IMR-90 (cell line): Measurements from ENCODE around the gene KLF11. TPM values are rescaled to one million over a fixed set of nuclear protein-coding genes. Genes with fewer than 3 reads are reported as not detected.

Source experiments
- ATAC-seq: fragments of 200-7000 bp; cut with Tn5 transposase; 2 replicates; pipeline ENCODE4 v1.9.1; 2020; ENCODE audit warnings: low read depth, mild to moderate bottlenecking, moderate library complexity
- BruUV-seq: library from RNA; stranded (reverse); fragments of 400-500 nt; replicated peaks from 2 replicates; lab custom pipeline; 2021; lab: Mats Ljungman, UMichigan
- CTCF ChIA-PET: fragments of 300-600 bp; formaldehyde crosslinking; extraction: SDS; loops from one replicate; lab custom pipeline; 2021; ENCODE audit warnings: antibody characterized with exemption; lab: Yijun Ruan, JAX
- POLR2A ChIA-PET: fragments of 300-600 bp; sonication (Branson Sonifier 250); formaldehyde crosslinking; loops from one replicate; lab custom pipeline; 2022; ENCODE audit warnings: antibody characterized with exemption; ENCODE audit not compliant: unreplicated experiment; lab: Charles Lee
- DNase-seq: peaks from one replicate; pipeline ENCODE4 v3.0.0; 2013
- H2AFZ ChIP-seq: replicated peaks from 2 replicates; pipeline ENCODE3; 2013; ENCODE audit warnings: low read length, mild to moderate bottlenecking; ENCODE audit not compliant: poor library complexity
- H2AK5ac ChIP-seq: 2 replicates; pipeline ENCODE4 v1.6.1; 2013; ENCODE audit warnings: low read depth, low read length, inconsistent platforms
- H2AK9ac ChIP-seq: replicated peaks from 2 replicates; pipeline ENCODE3; 2013; ENCODE audit warnings: mild to moderate bottlenecking, low read depth, low read length, moderate library complexity; ENCODE audit not compliant: poor library complexity
- H2BK120ac ChIP-seq: 2 replicates; pipeline ENCODE4 v1.6.1; 2013; ENCODE audit warnings: low read depth, low read length, inconsistent platforms
- H2BK15ac ChIP-seq: 3 replicates; pipeline ENCODE4 v1.6.1; 2013; ENCODE audit warnings: low read depth, low read length, inconsistent platforms
- H2BK20ac ChIP-seq: 2 replicates; pipeline ENCODE4 v1.6.1; 2013; ENCODE audit warnings: low read depth, mild to moderate bottlenecking, inconsistent platforms, low read length, moderate library complexity
- H2BK5ac ChIP-seq: 2 replicates; pipeline ENCODE4 v1.6.1; 2013; ENCODE audit warnings: mild to moderate bottlenecking, low read depth, low read length, inconsistent platforms; ENCODE audit not compliant: poor library complexity, severe bottlenecking
- H3K14ac ChIP-seq: replicated peaks from 2 replicates; pipeline ENCODE4 v1.6.1; 2013; ENCODE audit warnings: low read depth, low read length, inconsistent platforms
- H3K18ac ChIP-seq: 2 replicates; pipeline ENCODE4 v1.6.1; 2013; ENCODE audit warnings: low read depth, low read length, control low read depth
- H3K23ac ChIP-seq: 2 replicates; pipeline ENCODE4 v1.6.1; 2013; ENCODE audit warnings: low read depth, low read length, inconsistent platforms
- H3K27ac ChIP-seq: 2 replicates; pipeline ENCODE4 v1.5.1; 2013; ENCODE audit warnings: mild to moderate bottlenecking, control low read depth, low read length; ENCODE audit not compliant: insufficient read depth
- H3K27me3 ChIP-seq: 2 replicates; pipeline ENCODE4 v1.6.1; 2013; ENCODE audit warnings: low read length; ENCODE audit not compliant: control insufficient read depth, insufficient read depth
- H3K36me3 ChIP-seq: 2 replicates; pipeline ENCODE4 v1.6.1; 2013; ENCODE audit warnings: low read length, mixed read lengths; ENCODE audit not compliant: control insufficient read depth, insufficient read depth
- H3K4ac ChIP-seq: 2 replicates; pipeline ENCODE4 v1.6.1; 2013; ENCODE audit warnings: low read depth, low read length, inconsistent platforms
- H3K4me1 ChIP-seq: 2 replicates; pipeline ENCODE4 v1.6.1; 2013; ENCODE audit warnings: low read length, mixed read lengths; ENCODE audit not compliant: control insufficient read depth, insufficient read depth
- H3K4me2 ChIP-seq: 2 replicates; pipeline ENCODE4 v1.6.1; 2013; ENCODE audit warnings: low read depth, mild to moderate bottlenecking, control low read depth, low read length, moderate library complexity
- H3K4me3 ChIP-seq: 2 replicates; pipeline ENCODE4 v1.5.1; 2013; ENCODE audit warnings: low read depth, mild to moderate bottlenecking, control low read depth, low read length, moderate library complexity; ENCODE audit not compliant: insufficient read depth
- H3K56ac ChIP-seq: 2 replicates; pipeline ENCODE4 v1.6.1; 2013; ENCODE audit warnings: low read length, inconsistent platforms; ENCODE audit not compliant: insufficient read depth; ENCODE audit errors: extremely low read depth
- H3K79me1 ChIP-seq, 2 experiments: 2 replicates each; pipeline ENCODE4 v1.6.1; 2013; ENCODE audit warnings: low read length in 2 of 2, inconsistent platforms in 1 of 2, low read depth in 1 of 2
- H3K9ac ChIP-seq: 2 replicates; pipeline ENCODE4 v1.6.1; 2013; ENCODE audit warnings: low read depth, low read length, control low read depth
- H3K9me1 ChIP-seq: 2 replicates; pipeline ENCODE4 v1.6.1; 2013; ENCODE audit warnings: low read length, inconsistent platforms; ENCODE audit not compliant: insufficient read depth
- H3K9me3 ChIP-seq: 2 replicates; pipeline ENCODE4 v1.6.1; 2013; ENCODE audit warnings: low read length; ENCODE audit not compliant: control insufficient read depth, insufficient read depth
- H4K20me1 ChIP-seq: 2 replicates; pipeline ENCODE4 v1.6.1; 2013; ENCODE audit warnings: low read length, inconsistent platforms; ENCODE audit not compliant: insufficient read depth
- H4K5ac ChIP-seq: 2 replicates; pipeline ENCODE4 v1.6.1; 2013; ENCODE audit warnings: mild to moderate bottlenecking, low read depth, low read length, control low read depth
- H4K8ac ChIP-seq, 2 experiments: 2 replicates each; pipeline ENCODE4 v1.6.1; 2013; ENCODE audit warnings: low read depth in 2 of 2, low read length in 2 of 2, control low read depth in 1 of 2, inconsistent platforms in 1 of 2
- H4K91ac ChIP-seq: 2 replicates; pipeline ENCODE4 v1.6.1; 2013; ENCODE audit warnings: low read depth, low read length, inconsistent platforms; ENCODE audit not compliant: insufficient read depth
- BHLHE40 ChIP-seq: fragments of 150-350 bp; IDR thresholded peaks from 2 replicates; pipeline ENCODE4 v1.6.1; 2016; ENCODE audit warnings: mild to moderate bottlenecking, low read depth, low read length
- FOS ChIP-seq: fragments of 150-350 bp; IDR thresholded peaks from 2 replicates; pipeline ENCODE4 v1.6.1; 2016; ENCODE audit warnings: low read depth, low read length
- RCOR1 ChIP-seq: IDR thresholded peaks from 2 replicates; pipeline ENCODE4 v1.6.1; 2012; ENCODE audit warnings: mild to moderate bottlenecking, low read length, improper control_type of control experiment; ENCODE audit not compliant: insufficient replicate concordance
- RFX5 ChIP-seq: IDR thresholded peaks from 2 replicates; pipeline ENCODE4 v1.8.0; 2012; ENCODE audit warnings: low read depth, mild to moderate bottlenecking, low read length, moderate library complexity
- WGBS, 2 experiments: methylation state at CpG; one replicate each; pipeline versions ENCODE4 v1.1.5 to v1.1.7; 2013; ENCODE audit warnings: missing lambda C conversion rate in 2 of 2; ENCODE audit not compliant: insufficient read length in 1 of 2; ENCODE audit errors: extremely low coverage in 2 of 2; 5-methylcytosine and 5-hydroxymethylcytosine counted together
- dilution Hi-C: fragments of 300-500 bp; cut with HindIII; formaldehyde crosslinking; loops from one replicate; pipeline ENCODE4 v1.14.3; 2018; ENCODE audit warnings: low sequenced_read_pairs; ENCODE audit not compliant: unreplicated experiment
- in situ Hi-C: fragments of 300-500 bp; cut with MboI; formaldehyde crosslinking; loops from 3 replicates; pipeline ENCODE4 v1.14.3; 2019; ENCODE audit warnings: low sequenced_read_pairs, inconsistent platforms, mixed read lengths
- intact Hi-C: fragments of 100-400 bp; cut with micrococcal nuclease; formaldehyde crosslinking; loops from 2 replicates; pipeline ENCODE4 v1.10.0; 2022
- polyA plus RNA-seq, 3 experiments: library from polyadenylated mRNA; depleted of rRNA; stranded (reverse); fragments of >200 nt; gene quantifications; 2 replicates each; pipeline ENCODE4 v1.2.3, GENCODE V29; 2012; ENCODE audit warnings: low replicate concordance in 1 of 3
- total RNA-seq: library from RNA; depleted of rRNA; stranded (reverse); fragments of >200 nt; gene quantifications from 2 replicates; pipeline ENCODE4 v1.2.3, GENCODE V29; 2012
- TF ChIP-seq, protein P1 (sequence below): conservative IDR thresholded peaks from 2 replicates; pipeline ENCODE4 v1.5.1; 2012; ENCODE audit warnings: mild to moderate bottlenecking, low read depth, low read length, improper control_type of control experiment

Gene KLF11
- total and polyA plus RNA-seq, 2 of the 4 experiments (the other 2 are of a cell fraction), result 2.0 to 2.4 TPM

DNA sequence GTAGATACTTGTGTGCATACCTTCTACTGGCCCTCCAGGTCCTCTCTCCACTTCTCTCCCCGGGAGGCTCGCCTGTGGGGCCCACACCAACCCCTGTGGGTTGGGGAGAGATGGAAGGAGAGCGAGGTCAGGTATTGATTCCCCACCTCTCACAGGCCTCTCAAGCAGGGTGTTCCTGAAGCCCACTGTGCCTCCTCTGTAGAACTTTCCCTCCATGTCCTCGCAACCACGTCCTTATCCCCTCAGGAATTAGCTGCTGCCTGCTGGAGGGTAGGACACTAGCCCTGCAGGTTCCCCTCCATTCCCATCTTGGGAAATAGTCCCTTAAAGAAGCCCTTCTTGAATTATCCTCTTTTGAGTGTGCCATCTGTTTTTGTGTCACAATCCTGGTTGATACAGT, 38.9 kb upstream of the KLF11 start:
- Histone ChIP-seq H3K4me2 (no peak overlapping the region), H4K91ac (no peak overlapping the region), H3K4me1 (peaks cover 18% of the 10 kb centered on the region), H2AFZ (no peak overlapping the region), H3K14ac (no peak overlapping the region), H4K20me1 (no peaks in the 10 kb centered on the region), H2AK9ac (no peak overlapping the region), H3K79me1 (no peaks in the 10 kb centered on the region), H3K27ac (no peak overlapping the region), H3K9me1 (peaks cover 4% of the 10 kb centered on the region; the same call in 1 of the 2 replicates), H3K23ac (no peak overlapping the region), H3K4me3 (no peak overlapping the region), H3K56ac (no peak overlapping the region), H3K9me3 (no peaks in the 10 kb centered on the region), H2BK120ac (no peak overlapping the region), H3K4ac (no peak overlapping the region), H3K36me3 (no peaks in the 10 kb centered on the region), H2BK5ac (no peak overlapping the region), H3K27me3 (no peaks in the 10 kb centered on the region), H4K8ac (no peak overlapping the region), H4K5ac (no peak overlapping the region), H3K9ac (no peak overlapping the region), H3K18ac (no peak overlapping the region), H2BK15ac (no peak overlapping the region), H2AK5ac (no peak overlapping the region), H2BK20ac (no peak overlapping the region)
- dilution Hi-C loops, result no loop called here
- intact Hi-C loops, result no loop called here
- ChIA-PET POLR2A (no interaction called here), CTCF (interaction anchor here (0.5 kb wide), 1 partner anchor 42 kb away, joined by 3 read pairs; no protein-coding TSS in a partner anchor)
- DNase-seq, result no peak
- BruUV-seq, result no TSS peak
- in situ Hi-C loops, result no loop called here
- no peak for ATAC-seq
- WGBS, 2 experiments, result 100% methylated on average over 2 of the region's 5 CpGs; no CpG with 5 or more reads in 1 of the 2 experiments
- TF ChIP-seq RCOR1, result no peak
- TF ChIP-seq FOS, result no peak
- TF ChIP-seq, protein P1, sequence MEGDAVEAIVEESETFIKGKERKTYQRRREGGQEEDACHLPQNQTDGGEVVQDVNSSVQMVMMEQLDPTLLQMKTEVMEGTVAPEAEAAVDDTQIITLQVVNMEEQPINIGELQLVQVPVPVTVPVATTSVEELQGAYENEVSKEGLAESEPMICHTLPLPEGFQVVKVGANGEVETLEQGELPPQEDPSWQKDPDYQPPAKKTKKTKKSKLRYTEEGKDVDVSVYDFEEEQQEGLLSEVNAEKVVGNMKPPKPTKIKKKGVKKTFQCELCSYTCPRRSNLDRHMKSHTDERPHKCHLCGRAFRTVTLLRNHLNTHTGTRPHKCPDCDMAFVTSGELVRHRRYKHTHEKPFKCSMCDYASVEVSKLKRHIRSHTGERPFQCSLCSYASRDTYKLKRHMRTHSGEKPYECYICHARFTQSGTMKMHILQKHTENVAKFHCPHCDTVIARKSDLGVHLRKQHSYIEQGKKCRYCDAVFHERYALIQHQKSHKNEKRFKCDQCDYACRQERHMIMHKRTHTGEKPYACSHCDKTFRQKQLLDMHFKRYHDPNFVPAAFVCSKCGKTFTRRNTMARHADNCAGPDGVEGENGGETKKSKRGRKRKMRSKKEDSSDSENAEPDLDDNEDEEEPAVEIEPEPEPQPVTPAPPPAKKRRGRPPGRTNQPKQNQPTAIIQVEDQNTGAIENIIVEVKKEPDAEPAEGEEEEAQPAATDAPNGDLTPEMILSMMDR, result no peak
- TF ChIP-seq RFX5, result no peak
- no peak for TF ChIP-seq BHLHE40
